Lung (tissue), 12 donors: Measurements from ENCODE around the gene IQSEC1. TPM values are rescaled to one million over a fixed set of nuclear protein-coding genes. Genes with fewer than 3 reads are reported as not detected.
A peak's percentile ranks its signal among the peaks of the same experiment; 100 is the strongest.

Source experiments
- ATAC-seq: fragments of 200-7000 bp; cut with Tn5 transposase; one replicate; pipeline ENCODE4 v1.9.1; 2020; ENCODE audit warnings: moderate number of reproducible peaks; ENCODE audit not compliant: insufficient read depth, low FRiP score
- DNase-seq, 3 donors: peaks; one replicate each; pipeline ENCODE4 v3.0.0-alpha.2; 2013 to 2017
- H3K27ac ChIP-seq, 2 donors: one replicate each; pipeline ENCODE4 v1.5.1; 2013; ENCODE audit warnings: mild to moderate bottlenecking in 2 of 2, moderate library complexity in 2 of 2, control low read depth in 1 of 2, inconsistent platforms in 1 of 2, low read depth in 1 of 2, low read length in 1 of 2
- H3K27me3 ChIP-seq, 3 donors: one replicate each; pipeline ENCODE4 v1.5.1; 2013; ENCODE audit warnings: low read length in 2 of 3; ENCODE audit not compliant: control insufficient read depth in 3 of 3, insufficient read depth in 3 of 3
- H3K36me3 ChIP-seq, 4 donors: one replicate each; pipeline ENCODE4 v1.5.1; 2013; ENCODE audit warnings: low read length in 4 of 4, mild to moderate bottlenecking in 1 of 4, moderate library complexity in 1 of 4; ENCODE audit not compliant: control insufficient read depth in 4 of 4, insufficient read depth in 4 of 4
- H3K4me1 ChIP-seq, 5 donors: one replicate each; pipeline ENCODE4 v1.5.1; 2013; ENCODE audit warnings: low read length in 5 of 5, mild to moderate bottlenecking in 2 of 5, moderate library complexity in 1 of 5; ENCODE audit not compliant: control insufficient read depth in 5 of 5, insufficient read depth in 5 of 5
- H3K4me3 ChIP-seq: one replicate; pipeline ENCODE4 v1.5.1; 2013; ENCODE audit warnings: mild to moderate bottlenecking, control low read depth, moderate library complexity
- H3K9ac ChIP-seq, 2 donors: one replicate each; pipeline ENCODE4 v1.5.1; 2013; ENCODE audit warnings: low read length in 2 of 2, control low read depth in 1 of 2; ENCODE audit not compliant: insufficient read depth in 1 of 2
- H3K9me3 ChIP-seq, 4 donors: one replicate each; pipeline ENCODE4 v1.5.1; 2013; ENCODE audit warnings: low read length in 3 of 4, mild to moderate bottlenecking in 1 of 4, moderate library complexity in 1 of 4; ENCODE audit not compliant: control insufficient read depth in 4 of 4, insufficient read depth in 3 of 4
- CTCF ChIP-seq: IDR thresholded peaks from 2 replicates; pipeline ENCODE4 v1.5.1; 2012; ENCODE audit warnings: mild to moderate bottlenecking; ENCODE audit errors: control extremely low read depth, extremely low read depth
- WGBS, 2 donors: extraction: QIAGEN DNeasy Blood & Tissue Kit; methylation state at CpG; one replicate each; pipeline ENCODE4 v1.1.7; 2013; 5-methylcytosine and 5-hydroxymethylcytosine counted together
- polyA plus RNA-seq, 2 donors: library from polyadenylated mRNA; stranded (reverse); fragments of 200-250 nt; gene quantifications; one replicate each; pipeline ENCODE4 v1.2.1, GENCODE V29; 2013
- total RNA-seq, 2 donors: library from RNA; depleted of rRNA in 1 of 2; stranded (reverse); fragments of >200 nt in 1 of 2; gene quantifications; one replicate each; pipeline ENCODE4 v1.2.1, GENCODE V29; 2014 to 2021
- donor health status: control.
- donor health status: control.
- donor health status: Bipolar disorder and iron deficiency.
- donor health status: healthy.
- donor health status: DM: yes; HTN: yes; CAD: no.

Gene IQSEC1
- total and polyA plus RNA-seq, 4 donors = 13.9 to 69.1 (median 31.1) TPM

- ATAC-seq = no peak
- Histone ChIP-seq H3K27ac (no peak overlapping the region), H3K27me3 (no peaks in the 10 kb centered on the region), H3K36me3 (no peaks in the 10 kb centered on the region), H3K4me3 (no peak overlapping the region), H3K9me3 (no peaks in the 10 kb centered on the region), H3K9ac (no peak overlapping the region), H3K4me1 (peaks cover 0 to 4% (median 0%) of the 10 kb centered on the region in 5 donors)
- TF ChIP-seq CTCF = no peak
- DNase-seq = no peak
- WGBS, 2 donors = 60 to 76% methylated on average over 2 of the region's 2 CpGs
Observed at GRCh38 chr3:13002398-13003124, 70.7 kb downstream of the IQSEC1 start.

GRCh38 chr3:12999147-13000140, 73.8 kb downstream of the IQSEC1 start:
- peaks cover 0 to 4% (median 0%) of the 10 kb centered on the region in 5 donors for H3K4me1 ChIP-seq
- peak in 2 of 3 donors; percentile 34 to 51 for DNase-seq
- no peaks in the 10 kb centered on the region for H3K9me3 ChIP-seq
- peaks cover 0 to 4% (median 2%) of the 10 kb centered on the region in 3 donors for H3K27me3 ChIP-seq
- H3K36me3 ChIP-seq = no peaks in the 10 kb centered on the region
- H3K27ac ChIP-seq = peak overlapping the region in 1 of 2 donors; percentile 90
- no peak for TF ChIP-seq CTCF
- no peak overlapping the region for H3K4me3 ChIP-seq
- no peak overlapping the region for H3K9ac ChIP-seq
- WGBS, 2 donors = 27 to 49% methylated on average over 14 of the region's 14 CpGs
- ATAC-seq = peak; percentile 58

- Histone ChIP-seq H3K4me1 (peaks cover 0 to 8% (median 0%) of the 10 kb centered on the region in 5 donors), H3K9ac (no peak overlapping the region), H3K27me3 (peaks cover 0 to 4% (median 2%) of the 10 kb centered on the region in 3 donors), H3K27ac (peak overlapping the region in 1 of 2 donors; percentile 83), H3K9me3 (no peaks in the 10 kb centered on the region), H3K36me3 (no peaks in the 10 kb centered on the region), H3K4me3 (no peak overlapping the region)
- no peak for DNase-seq
- TF ChIP-seq CTCF = no peak
- 30 to 62% methylated on average over 4 of the region's 4 CpGs for WGBS, 2 donors
- ATAC-seq = no peak
Observed at GRCh38 chr3:12998648-12999047, 74.6 kb downstream of the IQSEC1 start.
